HEK293T (cell line): Measurements from ENCODE around the gene MAST4.

Experiments used
- BHLHE40 ChIP-seq: fragments of 450-650 bp; IDR thresholded peaks from 2 replicates; pipeline ENCODE4 v1.6.1; 2016; ENCODE audit warnings: mild to moderate bottlenecking, moderate library complexity, borderline replicate concordance
- CTBP1 ChIP-seq: fragments of 450-650 bp; IDR thresholded peaks from 2 replicates; pipeline ENCODE4 v1.6.1; 2016; ENCODE audit warnings: borderline replicate concordance

DNA sequence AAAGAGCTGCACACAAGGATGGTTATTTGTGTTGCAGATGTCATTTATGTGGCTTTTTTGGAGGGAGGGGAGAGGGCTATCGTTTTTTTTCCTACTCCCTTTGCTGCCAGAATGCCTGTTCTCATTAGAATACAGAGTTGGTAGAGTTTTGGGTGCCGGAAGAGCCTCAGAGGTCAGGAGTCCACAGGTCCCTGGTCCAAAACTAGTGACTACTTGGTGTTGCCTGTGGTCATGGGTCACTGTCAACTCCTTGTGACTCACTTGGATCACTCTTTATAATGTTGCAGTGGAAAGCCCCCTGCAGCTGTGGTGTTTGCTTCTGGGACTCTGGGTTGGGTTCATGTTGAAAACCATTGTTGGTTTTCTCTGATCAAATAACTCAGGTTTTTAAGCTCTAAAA is 131.4 kb downstream of the MAST4 start:
- no peak for TF ChIP-seq BHLHE40
- no peak for TF ChIP-seq CTBP1
